ENCODE measurements around the gene GMFB. TPM values are rescaled to one million over a fixed set of nuclear protein-coding genes. Genes with fewer than 3 reads are reported as not detected.

The GMFB gene
- total and polyA plus RNA-seq, 2 experiments from 2014 or later, result 56.5 to 88.3 TPM

DNA sequence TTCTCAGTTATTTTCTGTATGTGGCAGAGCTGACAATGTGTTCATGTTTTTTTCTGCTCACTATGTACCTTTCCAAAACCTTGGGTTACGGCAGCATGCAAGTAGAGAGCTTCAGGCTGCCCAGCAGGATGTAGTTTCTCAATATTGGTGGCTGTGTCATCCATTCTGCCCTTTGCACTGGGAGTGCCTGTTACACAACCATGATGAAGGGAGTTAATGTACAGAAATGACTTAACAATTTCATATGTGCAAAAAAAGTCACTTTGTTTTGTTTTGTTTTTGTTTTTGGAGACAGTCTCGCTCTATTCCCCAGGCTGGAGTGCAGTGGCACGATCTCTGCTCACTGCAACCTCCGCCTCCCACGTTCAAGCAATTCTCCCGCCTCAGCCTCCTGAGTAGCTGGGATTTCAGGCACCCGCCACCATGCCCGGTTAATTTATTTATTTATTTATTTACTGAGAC is 41.5 kb downstream of the GMFB start:
- Histone ChIP-seq H3K27me3 (ENCODE audit: insufficient read depth) (no peaks in the 10 kb centered on the region), H3K79me2 (replicated peaks; ENCODE audit: insufficient read depth) (no peaks in the 10 kb centered on the region), H3K27ac (ENCODE audit: low read depth) (no peak overlapping the region), H3K4me2 (no peak overlapping the region), H3F3A (replicated peaks; ENCODE audit: low read depth) (no peaks in the 10 kb centered on the region), H2AFZ (no peak overlapping the region), H3K36me3 (ENCODE audit: insufficient read depth) (no peaks in the 10 kb centered on the region), H3K4me3 (no peak overlapping the region), H3K4me1 (ENCODE audit: insufficient read depth) (no peaks in the 10 kb centered on the region), H4K20me1 (replicated peaks; ENCODE audit: insufficient read depth) (no peaks in the 10 kb centered on the region), H3K9me2 (ENCODE audit: insufficient read depth) (0 out of 2 replicates have a peak, but pooled peaks cover 6% of the 10 kb centered on the region)
- Mint-ChIP-seq H3K4me3 (no peak overlapping the region), H3K36me3 (ENCODE audit: low read depth) (no peaks in the 10 kb centered on the region), H3K4me1 (peaks cover 2% of the 10 kb centered on the region; the same call in 2 of the 3 replicates), H3K27me3 (ENCODE audit: insufficient read depth, low read depth, poor library complexity) (no peaks in the 10 kb centered on the region), H3K27ac (no peak overlapping the region), H3K9me3 (no peaks in the 10 kb centered on the region)
- ATAC-seq (no peak), DNase-seq (ENCODE audit: low spot score) (no peak)
- TF ChIP-seq EZH2phosphoT487 (IDR thresholded peaks at IDR 0.05; ENCODE audit: unreplicated experiment) (no peak), CREB1 (CRISPR knock-in tag; IDR thresholded peaks at IDR 0.05; ENCODE audit: low read depth) (no peak), NANOG (IDR thresholded peaks at IDR 0.05; ENCODE audit: borderline replicate concordance) (no peak), EZH2 (IDR thresholded peaks at IDR 0.05; ENCODE audit: low read depth, unreplicated experiment) (no peak), JUNB (IDR thresholded peaks at IDR 0.05; ENCODE audit: unreplicated experiment) (no peak)
- TF ChIP-seq, protein P1, sequence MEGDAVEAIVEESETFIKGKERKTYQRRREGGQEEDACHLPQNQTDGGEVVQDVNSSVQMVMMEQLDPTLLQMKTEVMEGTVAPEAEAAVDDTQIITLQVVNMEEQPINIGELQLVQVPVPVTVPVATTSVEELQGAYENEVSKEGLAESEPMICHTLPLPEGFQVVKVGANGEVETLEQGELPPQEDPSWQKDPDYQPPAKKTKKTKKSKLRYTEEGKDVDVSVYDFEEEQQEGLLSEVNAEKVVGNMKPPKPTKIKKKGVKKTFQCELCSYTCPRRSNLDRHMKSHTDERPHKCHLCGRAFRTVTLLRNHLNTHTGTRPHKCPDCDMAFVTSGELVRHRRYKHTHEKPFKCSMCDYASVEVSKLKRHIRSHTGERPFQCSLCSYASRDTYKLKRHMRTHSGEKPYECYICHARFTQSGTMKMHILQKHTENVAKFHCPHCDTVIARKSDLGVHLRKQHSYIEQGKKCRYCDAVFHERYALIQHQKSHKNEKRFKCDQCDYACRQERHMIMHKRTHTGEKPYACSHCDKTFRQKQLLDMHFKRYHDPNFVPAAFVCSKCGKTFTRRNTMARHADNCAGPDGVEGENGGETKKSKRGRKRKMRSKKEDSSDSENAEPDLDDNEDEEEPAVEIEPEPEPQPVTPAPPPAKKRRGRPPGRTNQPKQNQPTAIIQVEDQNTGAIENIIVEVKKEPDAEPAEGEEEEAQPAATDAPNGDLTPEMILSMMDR (conservative IDR thresholded peaks at IDR 0.05; ENCODE audit: low read depth in 2 of 2), result no peak
- TF ChIP-seq, protein P2, sequence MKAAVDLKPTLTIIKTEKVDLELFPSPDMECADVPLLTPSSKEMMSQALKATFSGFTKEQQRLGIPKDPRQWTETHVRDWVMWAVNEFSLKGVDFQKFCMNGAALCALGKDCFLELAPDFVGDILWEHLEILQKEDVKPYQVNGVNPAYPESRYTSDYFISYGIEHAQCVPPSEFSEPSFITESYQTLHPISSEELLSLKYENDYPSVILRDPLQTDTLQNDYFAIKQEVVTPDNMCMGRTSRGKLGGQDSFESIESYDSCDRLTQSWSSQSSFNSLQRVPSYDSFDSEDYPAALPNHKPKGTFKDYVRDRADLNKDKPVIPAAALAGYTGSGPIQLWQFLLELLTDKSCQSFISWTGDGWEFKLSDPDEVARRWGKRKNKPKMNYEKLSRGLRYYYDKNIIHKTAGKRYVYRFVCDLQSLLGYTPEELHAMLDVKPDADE (IDR thresholded peaks at IDR 0.05), result no peak
- TF ChIP-seq, protein P3, sequence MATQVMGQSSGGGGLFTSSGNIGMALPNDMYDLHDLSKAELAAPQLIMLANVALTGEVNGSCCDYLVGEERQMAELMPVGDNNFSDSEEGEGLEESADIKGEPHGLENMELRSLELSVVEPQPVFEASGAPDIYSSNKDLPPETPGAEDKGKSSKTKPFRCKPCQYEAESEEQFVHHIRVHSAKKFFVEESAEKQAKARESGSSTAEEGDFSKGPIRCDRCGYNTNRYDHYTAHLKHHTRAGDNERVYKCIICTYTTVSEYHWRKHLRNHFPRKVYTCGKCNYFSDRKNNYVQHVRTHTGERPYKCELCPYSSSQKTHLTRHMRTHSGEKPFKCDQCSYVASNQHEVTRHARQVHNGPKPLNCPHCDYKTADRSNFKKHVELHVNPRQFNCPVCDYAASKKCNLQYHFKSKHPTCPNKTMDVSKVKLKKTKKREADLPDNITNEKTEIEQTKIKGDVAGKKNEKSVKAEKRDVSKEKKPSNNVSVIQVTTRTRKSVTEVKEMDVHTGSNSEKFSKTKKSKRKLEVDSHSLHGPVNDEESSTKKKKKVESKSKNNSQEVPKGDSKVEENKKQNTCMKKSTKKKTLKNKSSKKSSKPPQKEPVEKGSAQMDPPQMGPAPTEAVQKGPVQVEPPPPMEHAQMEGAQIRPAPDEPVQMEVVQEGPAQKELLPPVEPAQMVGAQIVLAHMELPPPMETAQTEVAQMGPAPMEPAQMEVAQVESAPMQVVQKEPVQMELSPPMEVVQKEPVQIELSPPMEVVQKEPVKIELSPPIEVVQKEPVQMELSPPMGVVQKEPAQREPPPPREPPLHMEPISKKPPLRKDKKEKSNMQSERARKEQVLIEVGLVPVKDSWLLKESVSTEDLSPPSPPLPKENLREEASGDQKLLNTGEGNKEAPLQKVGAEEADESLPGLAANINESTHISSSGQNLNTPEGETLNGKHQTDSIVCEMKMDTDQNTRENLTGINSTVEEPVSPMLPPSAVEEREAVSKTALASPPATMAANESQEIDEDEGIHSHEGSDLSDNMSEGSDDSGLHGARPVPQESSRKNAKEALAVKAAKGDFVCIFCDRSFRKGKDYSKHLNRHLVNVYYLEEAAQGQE (IDR thresholded peaks at IDR 0.05; ENCODE audit: unreplicated experiment), result no peak
- TF ChIP-seq, protein P4, sequence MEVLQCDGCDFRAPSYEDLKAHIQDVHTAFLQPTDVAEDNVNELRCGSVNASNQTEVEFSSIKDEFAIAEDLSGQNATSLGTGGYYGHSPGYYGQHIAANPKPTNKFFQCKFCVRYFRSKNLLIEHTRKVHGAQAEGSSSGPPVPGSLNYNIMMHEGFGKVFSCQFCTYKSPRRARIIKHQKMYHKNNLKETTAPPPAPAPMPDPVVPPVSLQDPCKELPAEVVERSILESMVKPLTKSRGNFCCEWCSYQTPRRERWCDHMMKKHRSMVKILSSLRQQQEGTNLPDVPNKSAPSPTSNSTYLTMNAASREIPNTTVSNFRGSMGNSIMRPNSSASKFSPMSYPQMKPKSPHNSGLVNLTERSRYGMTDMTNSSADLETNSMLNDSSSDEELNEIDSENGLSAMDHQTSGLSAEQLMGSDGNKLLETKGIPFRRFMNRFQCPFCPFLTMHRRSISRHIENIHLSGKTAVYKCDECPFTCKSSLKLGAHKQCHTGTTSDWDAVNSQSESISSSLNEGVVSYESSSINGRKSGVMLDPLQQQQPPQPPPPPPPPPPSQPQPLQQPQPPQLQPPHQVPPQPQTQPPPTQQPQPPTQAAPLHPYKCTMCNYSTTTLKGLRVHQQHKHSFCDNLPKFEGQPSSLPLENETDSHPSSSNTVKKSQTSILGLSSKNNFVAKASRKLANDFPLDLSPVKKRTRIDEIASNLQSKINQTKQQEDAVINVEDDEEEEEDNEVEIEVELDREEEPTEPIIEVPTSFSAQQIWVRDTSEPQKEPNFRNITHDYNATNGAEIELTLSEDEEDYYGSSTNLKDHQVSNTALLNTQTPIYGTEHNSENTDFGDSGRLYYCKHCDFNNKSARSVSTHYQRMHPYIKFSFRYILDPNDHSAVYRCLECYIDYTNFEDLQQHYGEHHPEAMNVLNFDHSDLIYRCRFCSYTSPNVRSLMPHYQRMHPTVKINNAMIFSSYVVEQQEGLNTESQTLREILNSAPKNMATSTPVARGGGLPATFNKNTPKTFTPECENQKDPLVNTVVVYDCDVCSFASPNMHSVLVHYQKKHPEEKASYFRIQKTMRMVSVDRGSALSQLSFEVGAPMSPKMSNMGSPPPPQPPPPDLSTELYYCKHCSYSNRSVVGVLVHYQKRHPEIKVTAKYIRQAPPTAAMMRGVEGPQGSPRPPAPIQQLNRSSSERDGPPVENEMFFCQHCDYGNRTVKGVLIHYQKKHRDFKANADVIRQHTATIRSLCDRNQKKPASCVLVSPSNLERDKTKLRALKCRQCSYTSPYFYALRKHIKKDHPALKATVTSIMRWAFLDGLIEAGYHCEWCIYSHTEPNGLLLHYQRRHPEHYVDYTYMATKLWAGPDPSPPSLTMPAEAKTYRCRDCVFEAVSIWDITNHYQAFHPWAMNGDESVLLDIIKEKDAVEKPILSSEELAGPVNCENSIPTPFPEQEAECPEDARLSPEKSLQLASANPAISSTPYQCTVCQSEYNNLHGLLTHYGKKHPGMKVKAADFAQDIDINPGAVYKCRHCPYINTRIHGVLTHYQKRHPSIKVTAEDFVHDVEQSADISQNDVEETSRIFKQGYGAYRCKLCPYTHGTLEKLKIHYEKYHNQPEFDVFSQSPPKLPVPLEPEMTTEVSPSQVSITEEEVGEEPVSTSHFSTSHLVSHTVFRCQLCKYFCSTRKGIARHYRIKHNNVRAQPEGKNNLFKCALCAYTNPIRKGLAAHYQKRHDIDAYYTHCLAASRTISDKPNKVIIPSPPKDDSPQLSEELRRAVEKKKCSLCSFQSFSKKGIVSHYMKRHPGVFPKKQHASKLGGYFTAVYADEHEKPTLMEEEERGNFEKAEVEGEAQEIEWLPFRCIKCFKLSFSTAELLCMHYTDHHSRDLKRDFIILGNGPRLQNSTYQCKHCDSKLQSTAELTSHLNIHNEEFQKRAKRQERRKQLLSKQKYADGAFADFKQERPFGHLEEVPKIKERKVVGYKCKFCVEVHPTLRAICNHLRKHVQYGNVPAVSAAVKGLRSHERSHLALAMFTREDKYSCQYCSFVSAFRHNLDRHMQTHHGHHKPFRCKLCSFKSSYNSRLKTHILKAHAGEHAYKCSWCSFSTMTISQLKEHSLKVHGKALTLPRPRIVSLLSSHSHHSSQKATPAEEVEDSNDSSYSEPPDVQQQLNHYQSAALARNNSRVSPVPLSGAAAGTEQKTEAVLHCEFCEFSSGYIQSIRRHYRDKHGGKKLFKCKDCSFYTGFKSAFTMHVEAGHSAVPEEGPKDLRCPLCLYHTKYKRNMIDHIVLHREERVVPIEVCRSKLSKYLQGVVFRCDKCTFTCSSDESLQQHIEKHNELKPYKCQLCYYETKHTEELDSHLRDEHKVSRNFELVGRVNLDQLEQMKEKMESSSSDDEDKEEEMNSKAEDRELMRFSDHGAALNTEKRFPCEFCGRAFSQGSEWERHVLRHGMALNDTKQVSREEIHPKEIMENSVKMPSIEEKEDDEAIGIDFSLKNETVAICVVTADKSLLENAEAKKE (CRISPR knock-in tag; IDR thresholded peaks at IDR 0.05), result no peak

Measured in GM23338 (cell line).